Measurements from ENCODE around the gene MYO10.

The MYO10 gene

GRCh38 chr5:16668194-16668593 lies 267.9 kb downstream of the MYO10 start:
- no peak for DNase-seq (ENCODE audit: low read depth, low spot score)
- in situ Hi-C loops (cut with HindIII; ENCODE audit: low sequenced_read_pairs) = no loop called here
- H3K4me3 ChIP-seq (ENCODE audit: low read depth, low read length) = no peak overlapping the region
- no peak for TF ChIP-seq CTCF (IDR thresholded peaks at IDR 0.05; ENCODE audit: low read depth, low read length)

GRCh38 chr5:16666883-16667398 lies 269.1 kb downstream of the MYO10 start:
- TF ChIP-seq CTCF (IDR thresholded peaks at IDR 0.05; ENCODE audit: low read depth, low read length) = peak; percentile 43
- in situ Hi-C loops (cut with HindIII; ENCODE audit: low sequenced_read_pairs) = no loop called here
- DNase-seq (ENCODE audit: low read depth, low spot score) = peak; percentile 13
- no peak overlapping the region for H3K4me3 ChIP-seq (ENCODE audit: low read depth, low read length)

DNA sequence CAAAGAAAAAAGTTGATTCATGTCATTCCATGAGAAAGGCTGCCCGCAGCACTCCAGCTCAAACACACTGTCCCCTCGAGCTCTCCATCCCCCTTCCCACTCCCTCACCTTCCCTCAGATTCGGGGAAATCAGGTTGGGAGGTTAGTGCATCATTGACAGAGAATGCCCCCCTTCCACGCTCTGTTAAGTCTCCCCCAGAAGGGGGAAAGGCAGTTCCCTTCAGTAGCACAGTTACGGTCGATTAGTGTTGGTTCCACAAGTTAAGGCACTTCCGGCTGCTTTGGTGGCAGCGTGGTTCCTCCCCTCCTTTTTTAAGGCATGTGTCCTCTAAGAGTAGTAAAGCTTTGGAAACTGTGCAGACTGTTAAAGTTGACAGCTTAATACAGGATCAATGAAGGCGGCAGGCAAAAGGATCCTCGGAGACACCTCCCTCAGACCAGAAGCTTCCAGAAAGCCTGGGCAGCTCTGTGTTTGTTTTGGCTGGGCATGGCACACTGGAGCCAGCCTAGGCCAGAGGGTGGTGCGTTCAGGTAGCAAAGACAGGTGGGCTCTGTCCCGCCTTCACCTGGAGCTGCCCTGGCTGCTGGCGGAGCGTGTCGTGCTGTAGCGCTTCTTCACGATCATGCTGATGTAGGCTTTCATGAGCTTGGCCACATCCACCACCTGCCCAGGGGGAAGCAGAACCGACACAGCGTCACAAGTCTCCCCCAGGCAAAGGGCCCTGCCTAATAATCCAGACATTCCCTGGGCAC lies 269.8 kb downstream of the MYO10 start:
- no peak for DNase-seq (ENCODE audit: low read depth, low spot score)
- in situ Hi-C loops (cut with HindIII; ENCODE audit: low sequenced_read_pairs) = no loop called here
- no peak for TF ChIP-seq CTCF (IDR thresholded peaks at IDR 0.05; ENCODE audit: low read depth, low read length)
- H3K4me3 ChIP-seq (ENCODE audit: low read depth, low read length) = no peak overlapping the region

DNA sequence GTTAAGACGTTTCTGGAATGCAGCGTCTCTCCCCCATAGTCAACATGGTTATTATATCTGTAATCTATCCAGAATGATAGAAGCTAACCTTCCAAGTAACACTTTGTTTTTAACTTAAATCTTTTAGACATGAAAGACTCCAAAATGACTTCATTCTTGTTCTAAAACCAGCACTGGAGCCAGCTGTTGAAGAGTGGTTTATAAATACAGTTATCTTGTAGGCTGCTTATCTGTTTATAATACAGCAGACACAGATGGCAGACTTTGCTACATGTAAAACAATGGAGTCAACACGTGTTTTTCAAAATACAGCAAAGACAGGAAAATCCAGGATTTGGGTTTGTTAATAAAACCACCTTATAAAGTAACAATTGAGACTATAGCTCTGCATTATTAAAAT lies 270.5 kb downstream of the MYO10 start:
- DNase-seq (ENCODE audit: low read depth, low spot score) = no peak
- in situ Hi-C loops (cut with HindIII; ENCODE audit: low sequenced_read_pairs) = no loop called here
- no peak for TF ChIP-seq CTCF (IDR thresholded peaks at IDR 0.05; ENCODE audit: low read depth, low read length)

DNA sequence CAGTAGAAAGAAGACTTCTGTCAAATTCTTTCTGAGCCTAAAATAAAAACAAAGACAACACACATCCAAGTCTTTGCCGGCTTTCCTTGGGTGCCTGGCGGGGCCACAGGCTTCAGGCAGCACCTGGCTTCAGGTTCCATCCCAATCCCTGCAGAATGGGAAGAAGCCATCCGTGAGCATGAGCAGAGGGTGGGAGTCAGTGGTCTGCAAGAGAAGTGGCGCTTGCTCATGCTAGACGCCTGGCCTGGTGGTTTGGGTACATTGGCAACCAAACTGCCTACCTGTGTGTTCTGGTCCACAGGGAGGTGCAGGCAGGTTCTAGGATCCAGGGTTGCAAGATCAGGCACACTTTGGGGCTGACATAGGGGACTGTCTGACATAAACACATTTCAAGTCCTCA lies 271.7 kb downstream of the MYO10 start:
- DNase-seq (ENCODE audit: low read depth, low spot score) = no peak
- TF ChIP-seq CTCF (IDR thresholded peaks at IDR 0.05; ENCODE audit: low read depth, low read length) = no peak
- no peak overlapping the region for H3K4me3 ChIP-seq (ENCODE audit: low read depth, low read length)
- in situ Hi-C loops (cut with HindIII; ENCODE audit: low sequenced_read_pairs) = no loop called here

More for the DNA sequence above, 270.5 kb downstream of the MYO10 start:
- no peak overlapping the region for H3K4me3 ChIP-seq (ENCODE audit: low read depth, low read length)

- in situ Hi-C loops (cut with HindIII; ENCODE audit: low sequenced_read_pairs) = no loop called here
- DNase-seq (ENCODE audit: low read depth, low spot score) = no peak
- TF ChIP-seq CTCF (IDR thresholded peaks at IDR 0.05; ENCODE audit: low read depth, low read length) = no peak
- H3K4me3 ChIP-seq (ENCODE audit: low read depth, low read length) = no peak overlapping the region
These were observed 272.2 kb downstream of the MYO10 start for GRCh38 chr5:16663840-16664239.
